Measurements from ENCODE around the gene HS6ST2. TPM values are rescaled to one million over a fixed set of nuclear protein-coding genes. Genes with fewer than 3 reads are reported as not detected.

Gene HS6ST2
- total and polyA plus RNA-seq, 11 donors, result 0.05 to 0.54 (median 0.17) TPM; not detected in 3

DNA sequence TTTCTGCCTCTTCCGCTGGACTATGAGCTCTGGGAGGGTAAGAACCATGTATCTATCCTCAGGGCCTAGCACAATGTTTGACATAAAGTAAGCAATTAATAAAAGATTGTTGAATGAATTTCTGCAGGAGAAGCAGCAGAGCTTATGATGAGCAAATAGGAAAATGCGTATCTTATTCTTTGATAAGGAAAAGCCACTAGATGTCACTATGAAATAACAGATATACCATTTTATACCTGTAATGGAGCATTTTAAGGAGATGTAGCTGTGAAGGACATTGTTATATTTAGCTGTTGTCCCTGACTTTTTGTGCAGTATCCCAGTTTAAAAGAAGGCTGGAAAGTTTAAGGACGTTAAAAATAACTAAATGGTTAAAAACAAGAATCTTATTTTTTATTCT lies 322.3 kb downstream of the HS6ST2 start:
- WGBS, 4 donors, result 48 to 68% (median 60%) methylated on average over 3 of the region's 3 CpGs
- Histone ChIP-seq H3K4me1 (no peaks in the 10 kb centered on the region), H3K27ac (no peak overlapping the region), H3K36me3 (no peaks in the 10 kb centered on the region), H3K4me3 (no peak overlapping the region), H3K27me3 (peaks cover 0 to 20% (median 0%) of the 10 kb centered on the region in 9 donors), H3K9me3 (no peaks in the 10 kb centered on the region)
- DNase-seq (no peak), ATAC-seq (no peak)
- TF ChIP-seq, protein P1, sequence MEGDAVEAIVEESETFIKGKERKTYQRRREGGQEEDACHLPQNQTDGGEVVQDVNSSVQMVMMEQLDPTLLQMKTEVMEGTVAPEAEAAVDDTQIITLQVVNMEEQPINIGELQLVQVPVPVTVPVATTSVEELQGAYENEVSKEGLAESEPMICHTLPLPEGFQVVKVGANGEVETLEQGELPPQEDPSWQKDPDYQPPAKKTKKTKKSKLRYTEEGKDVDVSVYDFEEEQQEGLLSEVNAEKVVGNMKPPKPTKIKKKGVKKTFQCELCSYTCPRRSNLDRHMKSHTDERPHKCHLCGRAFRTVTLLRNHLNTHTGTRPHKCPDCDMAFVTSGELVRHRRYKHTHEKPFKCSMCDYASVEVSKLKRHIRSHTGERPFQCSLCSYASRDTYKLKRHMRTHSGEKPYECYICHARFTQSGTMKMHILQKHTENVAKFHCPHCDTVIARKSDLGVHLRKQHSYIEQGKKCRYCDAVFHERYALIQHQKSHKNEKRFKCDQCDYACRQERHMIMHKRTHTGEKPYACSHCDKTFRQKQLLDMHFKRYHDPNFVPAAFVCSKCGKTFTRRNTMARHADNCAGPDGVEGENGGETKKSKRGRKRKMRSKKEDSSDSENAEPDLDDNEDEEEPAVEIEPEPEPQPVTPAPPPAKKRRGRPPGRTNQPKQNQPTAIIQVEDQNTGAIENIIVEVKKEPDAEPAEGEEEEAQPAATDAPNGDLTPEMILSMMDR (IDR thresholded peaks at IDR 0.05), result no peak
- TF ChIP-seq POLR2A (IDR thresholded peaks at IDR 0.05), result no peak
- intact Hi-C loops (cut with DNase I), result loop anchor here in 2 of 10 donors (10.0 kb wide), 1 partner anchor 791 kb away; no protein-coding TSS in a partner anchor

DNA sequence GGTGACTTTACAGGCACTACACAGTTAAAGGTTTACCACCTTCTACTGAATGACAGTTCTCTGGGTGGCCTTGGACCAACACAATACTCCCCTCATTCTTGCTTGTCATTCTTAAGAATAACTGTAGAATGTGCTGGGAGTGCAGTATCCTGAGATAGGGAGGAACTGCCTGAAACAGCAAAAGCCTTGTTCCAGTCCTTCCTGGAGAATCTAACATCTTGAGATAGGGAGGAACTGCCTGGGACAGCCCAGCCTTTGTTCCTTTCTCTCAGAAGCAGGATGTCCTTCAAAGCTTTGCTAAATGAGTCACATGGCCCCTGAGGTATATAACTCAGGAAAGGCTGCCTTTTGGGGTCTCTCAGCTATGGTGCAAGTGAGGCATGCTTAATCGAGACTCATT lies 323.9 kb downstream of the HS6ST2 start:
- intact Hi-C loops (cut with DNase I), result loop anchor here in 6 of 10 donors (5.0 to 10.0 kb wide), 4 partner anchors 407 to 792 kb away; no protein-coding TSS in a partner anchor
- Histone ChIP-seq H3K9me3 (no peaks in the 10 kb centered on the region), H3K4me3 (no peak overlapping the region), H3K27ac (no peak overlapping the region), H3K27me3 (peaks cover 0 to 12% (median 0%) of the 10 kb centered on the region in 9 donors), H3K36me3 (no peaks in the 10 kb centered on the region), H3K4me1 (no peaks in the 10 kb centered on the region)
- TF ChIP-seq POLR2A (IDR thresholded peaks at IDR 0.05), result no peak
- TF ChIP-seq, protein P1 (IDR thresholded peaks at IDR 0.05), result no peak
- ATAC-seq (no peak), DNase-seq (no peak)
- 0 to 32% (median 28%) methylated on average over 1 of the region's 1 CpG for WGBS, 4 donors

DNA sequence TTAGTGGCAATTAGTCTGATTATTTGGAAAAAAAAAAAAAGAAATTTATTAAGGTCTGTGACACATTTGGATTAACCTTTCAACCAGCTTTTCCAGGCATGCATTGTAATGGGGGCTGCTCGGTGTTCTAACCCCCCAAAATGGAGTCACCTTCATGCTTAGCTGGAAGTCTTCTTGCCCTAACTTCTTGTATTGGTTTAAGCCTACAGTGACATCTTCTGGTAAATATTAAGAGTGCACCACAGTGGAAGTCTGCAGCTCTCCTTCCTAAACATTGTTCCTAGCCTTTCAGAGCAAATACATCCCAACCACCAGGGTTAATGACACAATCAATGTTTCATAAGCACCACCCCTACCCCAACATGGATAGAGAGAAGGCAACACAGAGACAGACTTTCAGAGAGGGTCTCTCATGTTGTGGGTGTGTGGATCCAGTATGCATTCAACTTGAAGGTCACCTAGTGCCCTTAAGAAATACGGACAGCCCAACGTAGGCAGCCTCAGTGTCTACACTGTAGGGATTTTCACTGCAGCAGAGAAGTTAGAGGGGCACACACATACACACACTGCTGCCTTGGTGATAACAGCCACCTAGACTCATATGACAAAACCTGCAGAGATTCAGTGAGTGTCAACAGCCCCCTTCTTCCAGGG lies 326.7 kb downstream of the HS6ST2 start:
- 41 to 52% (median 50%) methylated on average over 3 of the region's 3 CpGs for WGBS, 4 donors
- ATAC-seq, result peak in 2 of 4 donors; percentile 49 to 58
- H3K36me3 ChIP-seq, result no peaks in the 10 kb centered on the region
- intact Hi-C loops (cut with DNase I), result loop anchor here in 6 of 10 donors (5.0 to 10.0 kb wide), 4 partner anchors 404 to 789 kb away; no protein-coding TSS in a partner anchor
- TF ChIP-seq POLR2A (IDR thresholded peaks at IDR 0.05), result no peak
- TF ChIP-seq, protein P1 (IDR thresholded peaks at IDR 0.05), result peak in 11 of 12 donors; percentile 26 to 55 (median 46)
- no peaks in the 10 kb centered on the region for H3K9me3 ChIP-seq
- DNase-seq, result no peak
- peaks cover 0 to 7% (median 0%) of the 10 kb centered on the region in 9 donors for H3K27me3 ChIP-seq
- H3K4me1 ChIP-seq, result no peaks in the 10 kb centered on the region
- no peak overlapping the region for H3K4me3 ChIP-seq
- H3K27ac ChIP-seq, result no peak overlapping the region

DNA sequence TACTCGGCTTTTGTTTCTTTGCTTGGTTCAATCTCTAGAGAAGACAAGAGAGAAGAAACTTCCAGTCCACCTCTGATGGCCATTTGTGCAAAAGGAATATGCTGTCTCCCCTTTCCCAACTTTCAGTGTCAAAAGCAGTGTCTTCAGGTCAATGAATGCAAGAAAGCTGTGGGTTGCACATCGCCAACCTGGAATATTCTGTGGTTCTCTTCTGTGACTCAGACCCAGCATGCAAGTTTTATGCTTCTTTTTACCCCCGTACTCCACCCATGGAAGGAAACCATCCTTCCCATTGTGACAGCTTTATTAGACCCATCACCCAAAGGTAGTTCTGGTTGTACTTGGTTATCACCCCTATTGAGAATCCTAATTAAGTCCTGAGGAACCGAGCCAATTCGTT lies 334.0 kb downstream of the HS6ST2 start:
- no peak for TF ChIP-seq POLR2A (IDR thresholded peaks at IDR 0.05)
- TF ChIP-seq, protein P1 (IDR thresholded peaks at IDR 0.05), result no peak
- DNase-seq (no peak), ATAC-seq (no peak)
- intact Hi-C loops (cut with DNase I), result loop anchor here in 1 of 10 donors (10.0 kb wide), 1 partner anchor 780 kb away; no protein-coding TSS in a partner anchor
- Histone ChIP-seq H3K36me3 (no peaks in the 10 kb centered on the region), H3K9me3 (no peaks in the 10 kb centered on the region), H3K27ac (no peak overlapping the region), H3K4me3 (no peak overlapping the region), H3K27me3 (peaks cover 0 to 33% (median 0%) of the 10 kb centered on the region in 9 donors), H3K4me1 (no peaks in the 10 kb centered on the region)
- WGBS, 4 donors, result 71 to 91% (median 78%) methylated on average over 5 of the region's 5 CpGs
